ENCODE data around the gene GLDC.

GLDC gene

GRCh38 chr9:6614489-6614888 is 31.0 kb downstream of the GLDC start:
- no peak overlapping the region for H3K4me3 ChIP-seq (ENCODE audit: low read depth, low read length)
- no peak for TF ChIP-seq CTCF (IDR thresholded peaks at IDR 0.05; ENCODE audit: insufficient read depth, low read depth, low read length, missing control alignments)
- no peak for DNase-seq (ENCODE audit: low read depth)

DNA sequence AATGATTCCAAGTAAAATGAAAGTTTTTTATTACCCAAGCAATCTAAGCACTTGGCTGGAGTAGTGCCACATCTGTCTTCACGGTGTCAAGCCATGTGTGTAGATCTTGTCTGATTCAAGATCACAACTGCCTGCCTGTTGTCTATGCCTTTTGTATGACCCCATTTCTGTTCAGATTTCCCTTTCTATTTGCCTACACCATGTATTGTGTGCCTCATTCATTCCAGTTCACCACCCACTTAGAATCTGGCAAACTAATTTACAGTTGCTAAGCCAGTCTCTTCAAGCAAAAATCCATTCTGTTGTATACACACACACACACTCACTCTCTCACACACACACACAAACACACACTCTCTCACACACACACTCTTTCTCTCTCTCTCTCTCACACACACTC is 33.7 kb downstream of the GLDC start:
- no peak for TF ChIP-seq CTCF (IDR thresholded peaks at IDR 0.05; ENCODE audit: insufficient read depth, low read depth, low read length, missing control alignments)
- H3K4me3 ChIP-seq (ENCODE audit: low read depth, low read length) = no peak overlapping the region
- DNase-seq (ENCODE audit: low read depth) = no peak

DNA sequence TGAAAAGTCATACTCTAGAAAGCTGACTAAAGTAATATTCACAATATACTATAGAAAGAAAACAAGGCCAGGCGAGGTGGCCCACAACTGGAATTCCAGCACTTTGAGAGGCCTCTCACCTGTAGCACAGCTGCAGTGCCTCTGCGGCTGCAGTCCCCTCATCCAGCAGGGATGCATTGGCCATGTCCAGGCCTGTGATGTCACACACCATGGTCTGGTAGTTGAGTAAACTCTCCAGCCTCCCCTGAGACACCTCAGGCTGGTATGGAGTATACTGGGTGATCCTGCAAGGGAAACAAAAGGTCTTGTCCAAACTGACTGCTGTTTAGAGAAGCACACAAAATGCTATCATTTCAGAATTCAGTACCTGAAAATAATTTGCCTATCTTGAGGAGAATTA is 35.5 kb downstream of the GLDC start:
- H3K4me3 ChIP-seq (ENCODE audit: low read depth, low read length) = no peak overlapping the region
- TF ChIP-seq CTCF (IDR thresholded peaks at IDR 0.05; ENCODE audit: insufficient read depth, low read depth, low read length, missing control alignments) = no peak
- DNase-seq (ENCODE audit: low read depth) = no peak

- DNase-seq (ENCODE audit: low read depth) = no peak
- TF ChIP-seq CTCF (IDR thresholded peaks at IDR 0.05; ENCODE audit: insufficient read depth, low read depth, low read length, missing control alignments) = no peak
- no peak overlapping the region for H3K4me3 ChIP-seq (ENCODE audit: low read depth, low read length)
Observed at GRCh38 chr9:6609497-6610016, 36.0 kb downstream of the GLDC start.

- no peak for TF ChIP-seq CTCF (IDR thresholded peaks at IDR 0.05; ENCODE audit: insufficient read depth, low read depth, low read length, missing control alignments)
- H3K4me3 ChIP-seq (ENCODE audit: low read depth, low read length) = peak overlapping the region; percentile 12
- peak; percentile 76 for DNase-seq (ENCODE audit: low read depth)
Observed at GRCh38 chr9:6605202-6605601, 40.3 kb downstream of the GLDC start.

DNA sequence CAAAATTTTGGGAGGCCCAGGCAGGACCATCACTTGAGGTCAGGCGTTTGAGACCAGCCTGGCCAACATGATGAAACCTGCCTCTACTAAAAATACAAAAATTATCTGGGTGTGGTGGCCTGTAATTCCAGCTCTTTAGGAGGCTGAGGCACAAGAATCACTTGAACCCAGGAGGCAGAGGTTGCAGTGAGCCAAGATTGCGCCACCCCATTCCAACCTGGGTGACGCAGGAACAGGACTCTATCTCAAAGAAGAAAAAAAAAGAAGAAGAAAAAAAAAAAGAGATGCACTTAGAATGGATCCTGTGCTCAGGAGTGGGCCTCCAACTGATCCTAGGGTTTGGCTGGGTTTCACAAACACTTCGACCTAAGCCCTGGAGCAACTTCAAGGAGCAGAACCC is 45.1 kb downstream of the GLDC start:
- no peak overlapping the region for H3K4me3 ChIP-seq (ENCODE audit: low read depth, low read length)
- no peak for TF ChIP-seq CTCF (IDR thresholded peaks at IDR 0.05; ENCODE audit: insufficient read depth, low read depth, low read length, missing control alignments)
- no peak for DNase-seq (ENCODE audit: low read depth)

- TF ChIP-seq CTCF (IDR thresholded peaks at IDR 0.05; ENCODE audit: insufficient read depth, low read depth, low read length, missing control alignments) = no peak
- H3K4me3 ChIP-seq (ENCODE audit: low read depth, low read length) = no peak overlapping the region
- no peak for DNase-seq (ENCODE audit: low read depth)
Observed at GRCh38 chr9:6600006-6600405, 45.5 kb downstream of the GLDC start.
